Mammary epithelial cell (primary cell): ENCODE measurements around the gene CFAP300.

ENCODE experiments used
- EZH2 ChIP-seq: IDR thresholded peaks from 2 replicates; pipeline ENCODE4 v1.6.1; 2012; ENCODE audit warnings: low read length, inconsistent platforms, borderline replicate concordance
- TF ChIP-seq, protein P1 (sequence below), 2 donors: IDR thresholded peaks in 1 of 2; conservative IDR thresholded peaks in 1 of 2; 2 replicates each; pipeline ENCODE4 v1.5.1; 2011 to 2012; ENCODE audit warnings: inconsistent platforms in 2 of 2, low read length in 2 of 2, mild to moderate bottlenecking in 2 of 2, control low read depth in 1 of 2, low read depth in 1 of 2; ENCODE audit not compliant: insufficient read depth in 1 of 2; ENCODE audit errors: extremely low read depth in 1 of 2

DNA sequence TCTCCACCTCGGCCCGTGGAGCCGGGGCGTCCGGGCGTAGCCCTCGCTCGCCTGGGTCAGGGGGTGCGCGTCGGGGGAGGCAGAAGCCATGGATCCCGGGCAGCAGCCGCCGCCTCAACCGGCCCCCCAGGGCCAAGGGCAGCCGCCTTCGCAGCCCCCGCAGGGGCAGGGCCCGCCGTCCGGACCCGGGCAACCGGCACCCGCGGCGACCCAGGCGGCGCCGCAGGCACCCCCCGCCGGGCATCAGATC is 63.4 kb downstream of the CFAP300 start:
- TF ChIP-seq, protein P1, sequence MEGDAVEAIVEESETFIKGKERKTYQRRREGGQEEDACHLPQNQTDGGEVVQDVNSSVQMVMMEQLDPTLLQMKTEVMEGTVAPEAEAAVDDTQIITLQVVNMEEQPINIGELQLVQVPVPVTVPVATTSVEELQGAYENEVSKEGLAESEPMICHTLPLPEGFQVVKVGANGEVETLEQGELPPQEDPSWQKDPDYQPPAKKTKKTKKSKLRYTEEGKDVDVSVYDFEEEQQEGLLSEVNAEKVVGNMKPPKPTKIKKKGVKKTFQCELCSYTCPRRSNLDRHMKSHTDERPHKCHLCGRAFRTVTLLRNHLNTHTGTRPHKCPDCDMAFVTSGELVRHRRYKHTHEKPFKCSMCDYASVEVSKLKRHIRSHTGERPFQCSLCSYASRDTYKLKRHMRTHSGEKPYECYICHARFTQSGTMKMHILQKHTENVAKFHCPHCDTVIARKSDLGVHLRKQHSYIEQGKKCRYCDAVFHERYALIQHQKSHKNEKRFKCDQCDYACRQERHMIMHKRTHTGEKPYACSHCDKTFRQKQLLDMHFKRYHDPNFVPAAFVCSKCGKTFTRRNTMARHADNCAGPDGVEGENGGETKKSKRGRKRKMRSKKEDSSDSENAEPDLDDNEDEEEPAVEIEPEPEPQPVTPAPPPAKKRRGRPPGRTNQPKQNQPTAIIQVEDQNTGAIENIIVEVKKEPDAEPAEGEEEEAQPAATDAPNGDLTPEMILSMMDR (conservative IDR thresholded peaks at IDR 0.05 in 1 of 2, IDR thresholded peaks at IDR 0.05 in 1 of 2; ENCODE audit: extremely low read depth in 1 of 2, insufficient read depth in 1 of 2, low read depth in 1 of 2, low read length in 2 of 2): no peak
- TF ChIP-seq EZH2: no peak
